ENCODE data around the gene PTPRO.

DNA sequence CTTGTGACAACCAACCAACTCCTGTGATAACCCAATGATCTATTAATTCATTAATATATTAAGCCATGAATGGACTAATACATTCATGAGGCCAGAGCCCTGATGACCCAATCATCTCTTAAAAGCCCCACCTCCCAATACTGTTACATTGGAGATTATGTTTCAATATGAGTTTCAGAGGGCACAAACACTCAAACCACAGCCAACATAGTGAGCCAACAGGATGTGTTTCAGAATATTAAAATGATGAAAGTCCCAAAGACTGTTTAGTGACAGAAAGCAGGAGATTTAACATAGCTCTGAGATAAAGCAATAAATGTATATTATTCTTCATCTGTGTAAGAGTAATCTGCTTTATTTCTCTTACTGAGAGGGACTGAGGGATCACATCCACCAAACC is 71.7 kb downstream of the PTPRO start:
- TF ChIP-seq CTCF (IDR thresholded peaks at IDR 0.05) = no peak
- no peak for TF ChIP-seq POLR2A (IDR thresholded peaks at IDR 0.05)
